ENCODE results near the gene FFAR4. TPM values are rescaled to one million over a fixed set of nuclear protein-coding genes. Genes with fewer than 3 reads are reported as not detected.

Gene FFAR4
- total RNA-seq, 1 donor from 2014 or later = not detected

- DNase-seq = no peak
- Mint-ChIP-seq H3K9me3 (ENCODE audit: unreplicated experiment) (peaks cover 1% of the 10 kb centered on the region), H3K4me3 (ENCODE audit: unreplicated experiment) (no peak overlapping the region), H3K36me3 (ENCODE audit: unreplicated experiment) (peaks cover 4% of the 10 kb centered on the region), H3K4me1 (ENCODE audit: low read depth, unreplicated experiment) (no peaks in the 10 kb centered on the region), H3K27me3 (ENCODE audit: unreplicated experiment) (peaks cover 4% of the 10 kb centered on the region), H3K27ac (ENCODE audit: unreplicated experiment) (no peak overlapping the region)
- TF ChIP-seq CTCF (IDR thresholded peaks at IDR 0.05; ENCODE audit: partially characterized antibody, unreplicated experiment) = no peak
Observed at GRCh38 chr10:93613126-93613525, 46.7 kb downstream of the FFAR4 start.

DNA sequence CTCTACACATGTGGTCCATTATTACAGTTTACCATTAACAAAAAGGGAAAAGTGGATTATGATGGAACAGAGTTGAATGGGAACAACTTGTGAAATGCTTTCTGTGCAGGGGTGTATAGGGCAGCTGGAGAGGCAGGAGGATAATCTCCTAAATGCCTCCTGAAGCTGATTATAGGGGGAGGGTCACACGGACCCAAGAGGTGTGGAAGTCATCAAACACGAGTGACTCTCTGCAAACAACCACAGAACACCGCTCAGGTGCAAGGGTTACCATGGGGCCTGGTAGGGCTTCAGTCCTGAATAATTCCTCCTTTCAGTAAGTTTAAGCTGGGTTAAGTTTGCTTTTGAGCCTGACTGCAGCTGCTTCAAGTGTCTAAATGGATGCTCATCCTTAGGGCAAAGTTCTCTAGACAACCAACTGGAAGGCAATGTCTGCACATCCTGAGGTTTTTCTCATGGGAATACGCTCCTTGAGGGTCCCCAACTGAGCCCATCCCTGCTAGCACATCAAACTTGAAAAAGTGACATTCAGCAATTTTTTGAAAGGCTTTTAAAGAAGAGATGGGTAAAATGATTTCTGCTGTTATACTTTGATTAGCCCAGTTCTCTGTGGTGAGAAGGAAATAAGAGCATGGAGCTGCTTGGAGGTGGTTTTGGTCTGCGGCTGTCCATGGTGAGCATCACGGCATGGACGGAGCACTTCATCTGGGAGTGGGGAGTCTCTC lies 47.8 kb downstream of the FFAR4 start:
- no peak for TF ChIP-seq CTCF (IDR thresholded peaks at IDR 0.05; ENCODE audit: partially characterized antibody, unreplicated experiment)
- Mint-ChIP-seq H3K27ac (ENCODE audit: unreplicated experiment) (no peak overlapping the region), H3K4me3 (ENCODE audit: unreplicated experiment) (no peak overlapping the region), H3K9me3 (ENCODE audit: unreplicated experiment) (peaks cover 1% of the 10 kb centered on the region), H3K4me1 (ENCODE audit: low read depth, unreplicated experiment) (no peaks in the 10 kb centered on the region), H3K27me3 (ENCODE audit: unreplicated experiment) (peaks cover 4% of the 10 kb centered on the region), H3K36me3 (ENCODE audit: unreplicated experiment) (peaks cover 4% of the 10 kb centered on the region)
- no peak for DNase-seq

DNA sequence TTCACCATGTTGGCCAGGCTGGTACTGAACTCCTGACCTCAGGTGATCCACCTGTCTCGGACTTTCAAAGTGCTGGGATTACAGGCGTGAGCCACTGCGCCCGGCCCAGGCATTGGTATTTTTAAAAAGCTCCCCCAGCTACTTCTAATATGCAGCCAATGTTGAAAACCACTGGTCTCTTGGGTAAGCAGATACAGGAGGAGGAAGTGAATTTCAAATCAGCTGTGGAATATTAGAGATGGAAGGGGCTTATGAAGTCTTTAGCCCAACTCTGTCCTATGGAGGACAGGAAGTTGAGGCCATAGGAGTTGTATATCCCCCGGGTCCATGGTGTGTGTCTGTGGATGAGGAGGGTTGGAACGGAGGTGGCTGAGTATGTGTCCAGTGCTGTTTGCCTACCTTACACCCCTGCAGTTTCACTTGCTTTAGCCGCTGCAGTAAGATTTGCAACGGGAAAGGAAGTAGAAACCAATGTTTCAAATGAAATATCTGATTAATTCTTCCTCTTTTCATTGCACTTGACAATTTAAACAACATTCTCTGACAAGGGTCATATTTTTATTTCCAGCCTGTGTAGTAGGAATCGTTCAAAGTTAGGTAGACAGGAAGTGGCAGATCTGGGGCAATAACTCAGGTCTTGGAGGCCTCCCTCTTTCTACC lies 49.2 kb downstream of the FFAR4 start:
- Mint-ChIP-seq H3K27me3 (ENCODE audit: unreplicated experiment) (peaks cover 2% of the 10 kb centered on the region), H3K27ac (ENCODE audit: unreplicated experiment) (no peak overlapping the region), H3K4me1 (ENCODE audit: low read depth, unreplicated experiment) (no peaks in the 10 kb centered on the region), H3K36me3 (ENCODE audit: unreplicated experiment) (peaks cover 4% of the 10 kb centered on the region), H3K9me3 (ENCODE audit: unreplicated experiment) (peaks cover 1% of the 10 kb centered on the region), H3K4me3 (ENCODE audit: unreplicated experiment) (no peak overlapping the region)
- TF ChIP-seq CTCF (IDR thresholded peaks at IDR 0.05; ENCODE audit: partially characterized antibody, unreplicated experiment) = no peak
- DNase-seq = no peak

- Mint-ChIP-seq H3K4me1 (ENCODE audit: low read depth, unreplicated experiment) (no peaks in the 10 kb centered on the region), H3K36me3 (ENCODE audit: unreplicated experiment) (peaks cover 4% of the 10 kb centered on the region), H3K27me3 (ENCODE audit: unreplicated experiment) (peaks cover 2% of the 10 kb centered on the region), H3K4me3 (ENCODE audit: unreplicated experiment) (no peak overlapping the region), H3K27ac (ENCODE audit: unreplicated experiment) (no peak overlapping the region), H3K9me3 (ENCODE audit: unreplicated experiment) (no peaks in the 10 kb centered on the region)
- TF ChIP-seq CTCF (IDR thresholded peaks at IDR 0.05; ENCODE audit: partially characterized antibody, unreplicated experiment) = no peak
- no peak for DNase-seq
Observed at GRCh38 chr10:93620925-93621324, 54.5 kb downstream of the FFAR4 start.

DNA sequence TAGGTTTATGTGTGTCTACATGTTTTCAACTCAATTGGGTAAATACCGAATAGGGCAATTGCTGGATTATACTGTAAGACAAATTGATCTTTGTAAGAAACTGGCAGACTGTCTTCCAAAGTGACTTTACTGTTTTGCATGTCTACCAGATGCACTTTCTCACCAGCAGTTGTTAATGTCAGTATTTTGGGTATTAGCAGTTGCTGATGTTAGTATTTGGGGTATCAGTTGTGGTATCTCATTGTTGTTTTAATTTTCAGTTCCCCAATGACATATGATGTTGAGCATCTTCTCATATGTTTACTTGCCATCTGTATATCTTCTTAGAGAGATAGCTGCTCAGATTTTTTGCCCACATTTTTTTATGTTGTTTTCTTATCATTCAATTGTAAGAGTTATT lies 56.5 kb downstream of the FFAR4 start:
- Mint-ChIP-seq H3K4me1 (ENCODE audit: low read depth, unreplicated experiment) (no peaks in the 10 kb centered on the region), H3K4me3 (ENCODE audit: unreplicated experiment) (no peak overlapping the region), H3K27me3 (ENCODE audit: unreplicated experiment) (peaks cover 2% of the 10 kb centered on the region), H3K9me3 (ENCODE audit: unreplicated experiment) (no peaks in the 10 kb centered on the region), H3K36me3 (ENCODE audit: unreplicated experiment) (peaks cover 4% of the 10 kb centered on the region), H3K27ac (ENCODE audit: unreplicated experiment) (no peak overlapping the region)
- TF ChIP-seq CTCF (IDR thresholded peaks at IDR 0.05; ENCODE audit: partially characterized antibody, unreplicated experiment) = no peak
- no peak for DNase-seq
